Measurements from ENCODE around the gene ZNF496.
"Not testable (repeated sequence)": the region's sequence is repeated elsewhere in the genome, so short reads cannot be mapped to it uniquely, and the experiment has no call there.

ZNF496 gene

DNA sequence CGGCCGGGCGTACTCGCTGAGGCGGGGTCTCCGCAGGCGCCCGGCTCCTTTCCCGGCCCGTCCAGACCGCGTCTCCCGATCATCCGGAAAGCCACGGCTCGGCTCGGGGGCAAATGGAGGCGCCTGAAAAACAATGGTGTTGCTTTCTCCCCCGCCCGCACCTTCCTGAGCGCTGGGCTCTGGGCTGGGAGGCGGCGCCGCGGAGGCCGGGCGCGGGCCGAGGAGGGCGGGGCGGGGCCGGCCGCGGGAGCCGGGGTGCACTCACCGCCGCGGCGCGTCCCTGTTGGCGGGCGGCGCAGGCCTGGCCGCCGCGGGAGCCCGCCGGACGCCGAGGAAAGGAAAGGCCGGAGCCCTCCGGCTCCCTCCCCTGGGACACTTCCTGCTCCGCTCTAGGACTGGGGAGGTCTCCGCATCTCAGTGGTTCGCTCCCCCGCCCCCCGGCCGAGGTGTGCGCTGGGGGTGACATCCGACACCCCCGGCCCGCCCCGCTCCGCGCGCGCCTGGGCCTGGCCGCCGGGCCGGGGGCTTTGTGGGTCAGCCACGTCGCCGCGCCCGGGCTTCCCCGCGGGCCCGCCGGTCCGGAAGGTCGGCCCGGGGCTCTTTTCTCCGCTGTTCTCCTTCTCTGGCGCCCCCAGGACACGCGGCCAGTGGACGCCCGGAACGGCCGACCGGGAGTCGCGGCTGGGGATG is at the start of gene ZNF496:
TSS of gene ZNF496 (minus strand) at position 343 of the 690 bp plus-strand sequence. CDS start 2,289 bp downstream, outside the sequence.
- DNase-seq: peak; percentile 92

DNA sequence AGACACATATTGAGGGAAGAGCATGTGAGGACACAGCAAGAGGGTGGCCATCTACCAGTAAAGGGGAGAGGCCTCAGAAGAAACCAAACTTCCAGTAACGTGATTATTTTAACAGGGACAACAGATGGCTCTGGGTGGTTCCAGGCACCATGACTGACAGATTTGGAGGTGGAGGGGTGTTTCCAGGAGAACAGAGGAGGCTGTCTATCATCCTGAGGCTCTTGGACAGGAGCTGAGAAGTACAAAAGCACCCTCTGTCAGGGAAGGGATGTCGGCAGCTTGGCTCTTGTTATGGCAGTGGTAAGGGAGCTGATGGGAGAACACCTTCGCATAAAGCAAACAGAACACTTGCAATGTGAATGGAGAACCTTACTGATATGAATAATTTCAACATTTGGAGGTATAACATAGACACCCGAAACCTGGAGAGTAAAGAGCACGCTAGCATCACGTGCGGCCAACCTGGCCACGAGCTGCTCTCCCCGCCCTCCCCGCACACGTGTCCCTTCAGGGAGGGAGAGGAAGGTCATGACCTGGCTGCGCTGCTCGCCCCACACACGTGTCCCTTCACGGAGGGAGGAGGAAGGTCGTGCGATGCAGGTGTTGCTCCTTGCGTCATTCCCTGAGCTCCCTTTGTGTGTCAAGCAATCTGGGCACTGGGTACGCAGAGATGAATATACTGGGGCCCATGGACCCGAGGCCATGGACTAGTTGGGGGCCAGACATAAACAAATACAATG is 46.8 kb upstream of the ZNF496 start:
- no peak for DNase-seq

DNA sequence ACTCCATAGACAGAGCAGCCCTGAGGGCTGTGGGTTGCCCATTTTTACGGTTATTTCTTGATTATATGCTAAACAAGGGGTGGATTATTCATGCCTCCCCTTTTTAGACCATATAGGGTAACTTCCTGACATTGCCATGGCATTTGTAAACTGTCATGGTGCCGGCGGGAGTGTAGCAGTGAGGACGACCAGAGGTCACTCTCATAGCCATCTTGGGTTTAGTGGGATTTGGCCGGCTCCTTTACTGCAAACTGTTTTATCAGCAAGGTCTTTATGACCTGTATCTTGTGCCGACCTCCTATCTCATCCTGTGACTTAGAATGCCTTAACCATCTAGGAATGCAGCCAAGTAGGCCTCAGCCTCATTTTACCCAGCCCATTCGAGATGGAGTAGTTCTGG is 46.0 kb upstream of the ZNF496 start:
- DNase-seq: not testable (repeated sequence)

DNA sequence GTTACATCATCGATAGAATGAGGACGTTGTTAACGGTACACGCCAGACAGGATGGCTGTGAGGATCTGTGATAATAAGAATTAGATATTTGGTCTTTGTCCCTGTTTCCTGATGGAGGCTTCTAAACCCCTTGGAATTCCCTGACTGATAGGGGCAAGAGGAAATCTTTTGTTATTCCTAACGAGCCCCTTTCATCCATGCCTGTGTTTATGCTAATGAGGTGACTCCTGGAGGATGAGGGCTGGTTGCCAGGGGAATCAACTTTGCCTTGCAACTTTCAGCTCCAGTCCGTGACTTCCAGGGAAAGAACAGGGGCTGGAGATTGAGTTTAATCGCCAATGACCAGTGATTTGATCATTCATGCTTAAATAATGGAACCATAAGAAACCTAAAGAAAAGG is 45.0 kb upstream of the ZNF496 start:
- DNase-seq: no peak

DNA sequence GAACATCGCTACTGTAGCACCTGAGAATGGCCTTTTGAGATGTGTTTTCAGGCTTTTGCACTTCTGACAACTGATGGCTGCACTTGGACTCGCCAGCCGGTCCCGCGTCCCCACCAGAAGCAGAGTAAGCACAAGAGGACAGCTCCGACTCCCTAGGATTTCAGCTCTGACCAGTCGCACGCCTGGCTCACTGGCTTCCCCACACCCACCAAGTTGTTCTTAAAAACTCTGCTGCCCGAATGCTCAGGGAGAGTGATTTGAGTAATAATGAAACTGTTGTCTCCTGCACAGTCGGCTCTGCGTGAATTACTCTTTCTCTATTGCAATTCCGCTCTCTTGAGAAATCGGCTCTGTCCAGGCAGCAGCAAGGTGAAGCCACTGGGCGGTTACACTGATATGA is 44.1 kb upstream of the ZNF496 start:
- DNase-seq: no peak

DNA sequence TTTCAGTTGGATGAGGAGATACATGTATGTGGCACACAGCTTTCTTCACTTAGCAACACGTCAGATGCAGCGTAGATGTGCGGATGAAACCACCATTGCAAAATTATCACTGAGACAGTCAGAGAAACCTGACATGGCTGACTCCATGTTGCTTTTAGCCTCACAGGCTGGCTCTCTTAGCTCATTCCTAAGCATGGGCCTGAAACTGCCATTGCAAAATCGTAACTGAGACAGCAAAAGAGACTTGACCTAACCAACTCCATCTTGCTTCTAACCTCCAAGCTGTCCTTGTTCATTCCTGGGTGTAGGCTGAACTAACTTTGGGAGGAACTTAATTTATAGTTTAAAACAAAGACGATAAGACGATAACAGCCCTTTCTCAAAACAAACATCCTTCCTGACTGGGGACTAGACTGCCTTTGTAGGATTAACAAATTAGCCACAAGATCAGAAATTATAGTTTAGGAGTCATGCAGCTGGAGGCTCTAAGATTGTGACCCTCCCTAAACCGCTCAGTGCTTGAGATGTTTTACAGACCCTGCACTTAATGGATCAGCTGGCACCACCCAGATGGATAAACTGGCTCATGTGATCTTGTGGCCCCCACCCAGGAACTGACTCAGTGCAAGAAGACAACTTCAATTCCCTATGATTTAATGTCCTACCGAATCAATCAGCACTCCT is 43.1 kb upstream of the ZNF496 start:
- DNase-seq: not testable (repeated sequence)

DNA sequence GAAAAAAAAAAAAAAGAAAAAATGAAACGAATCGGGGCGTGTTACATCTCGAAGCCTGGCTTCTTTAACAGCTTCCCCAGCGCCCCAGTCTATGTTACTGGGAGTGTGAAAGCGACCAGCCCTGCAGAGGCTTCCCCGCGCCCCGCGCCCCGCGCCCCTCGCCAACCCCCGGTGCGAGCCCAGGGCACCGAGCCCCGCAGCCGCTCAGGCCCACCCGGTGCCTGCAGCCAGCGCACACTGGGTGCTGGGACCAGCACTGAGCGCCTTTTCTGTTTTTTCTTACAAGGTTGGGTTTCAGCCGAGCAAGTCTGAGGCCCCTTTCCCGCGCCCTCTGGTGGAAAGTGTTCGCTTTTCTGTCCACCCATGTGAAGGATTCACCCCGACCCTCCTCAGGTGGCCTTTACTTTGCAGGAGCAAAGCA is 42.1 kb upstream of the ZNF496 start:
- peak; percentile 73 for DNase-seq

DNA sequence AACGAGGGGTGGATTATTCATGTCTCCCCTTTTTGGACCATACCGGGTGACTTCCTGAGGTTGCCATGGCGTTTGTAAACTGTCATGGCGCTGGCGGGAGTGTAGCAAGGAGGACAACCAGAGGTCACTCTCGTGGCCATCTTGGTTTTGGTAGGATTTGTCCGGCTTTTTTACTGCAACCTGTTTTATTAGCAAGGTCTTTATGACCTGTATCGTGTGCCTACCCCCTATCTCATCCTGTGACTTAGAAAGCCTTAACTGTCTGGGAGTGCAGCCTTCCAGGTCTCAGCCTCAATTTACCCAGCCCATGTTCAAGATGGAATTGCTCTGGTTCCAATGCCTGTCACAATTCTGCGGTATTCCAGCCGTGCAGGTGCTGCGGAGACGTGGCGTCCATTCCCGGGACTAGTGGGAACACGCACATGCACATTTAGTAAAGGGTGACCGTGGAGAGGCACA is 40.2 kb upstream of the ZNF496 start:
- DNase-seq: no peak

DNA sequence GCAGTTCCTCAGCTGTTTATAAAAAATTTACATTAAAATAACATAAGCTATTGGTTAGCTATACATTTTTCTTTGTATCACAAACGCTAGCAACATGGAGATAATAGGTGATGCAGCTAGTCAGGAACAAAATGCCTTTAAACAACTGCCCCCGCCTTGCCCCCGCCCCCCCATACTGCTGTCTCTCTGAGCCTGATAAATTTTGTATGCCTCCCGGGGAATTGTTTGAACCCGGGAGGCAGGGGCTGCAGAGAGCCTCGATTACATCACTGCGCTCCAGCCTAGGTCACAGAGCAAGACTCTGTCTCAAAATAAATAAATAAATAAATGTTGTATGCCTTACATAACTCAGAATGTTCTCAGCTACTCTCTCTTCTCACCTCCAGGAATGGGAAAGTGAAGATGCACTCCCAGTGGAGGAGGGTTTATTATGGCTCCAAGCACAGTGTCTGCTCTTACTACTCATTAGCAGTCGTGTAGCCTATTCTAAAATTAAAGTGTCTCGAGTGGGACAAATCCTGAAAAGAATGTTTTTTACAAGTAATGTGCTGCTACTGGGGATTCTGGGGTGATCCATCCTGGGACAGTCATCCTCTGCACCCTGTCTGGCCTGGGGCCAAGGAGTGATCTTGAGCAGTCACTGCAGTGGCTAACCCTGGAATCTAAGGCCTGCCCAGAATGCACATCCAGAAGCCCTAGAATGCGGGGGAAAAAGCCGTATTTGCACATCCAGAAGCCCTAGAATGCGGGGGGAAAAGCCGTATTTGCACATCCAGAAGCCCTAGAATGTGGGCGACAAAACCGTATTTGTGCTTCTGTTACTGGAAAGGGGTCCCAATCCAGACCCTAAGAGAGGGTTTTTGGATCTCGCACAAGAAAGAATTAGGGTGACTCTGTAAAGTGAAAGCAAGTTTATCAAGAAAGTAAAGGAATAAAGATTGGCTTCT is 39.4 kb upstream of the ZNF496 start:
- DNase-seq: no peak

DNA sequence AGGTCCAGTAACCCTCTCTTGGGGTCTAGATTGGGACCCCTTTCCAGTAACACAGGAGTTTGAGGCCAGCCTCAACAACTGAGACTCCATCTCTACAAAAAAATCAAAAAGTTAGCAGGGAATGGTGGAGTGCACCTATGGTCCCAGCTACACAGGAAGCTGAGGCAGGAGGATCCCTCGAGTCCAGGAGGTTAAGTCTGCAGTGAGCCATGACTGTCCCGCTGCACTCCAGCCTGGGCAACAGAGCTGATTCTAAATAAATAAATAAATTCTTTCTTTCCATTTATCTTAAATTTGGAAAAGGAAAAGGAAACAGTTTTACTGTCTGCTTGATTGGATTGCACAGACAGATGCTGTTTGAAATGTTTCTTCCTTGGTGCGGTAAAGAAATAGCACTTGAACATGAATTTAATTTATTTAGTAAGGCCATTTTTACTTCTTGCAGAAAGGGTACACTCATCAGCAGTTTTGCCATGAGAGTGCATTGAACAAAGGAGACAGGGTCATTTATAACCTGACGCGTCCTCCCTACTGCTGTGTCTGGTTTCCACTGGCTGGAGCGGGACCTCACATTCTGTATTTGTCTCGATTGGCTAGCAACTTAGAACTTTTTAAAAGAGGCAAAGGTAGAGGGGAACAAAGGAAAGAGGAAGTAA is 37.0 kb upstream of the ZNF496 start:
- no peak for DNase-seq

DNA sequence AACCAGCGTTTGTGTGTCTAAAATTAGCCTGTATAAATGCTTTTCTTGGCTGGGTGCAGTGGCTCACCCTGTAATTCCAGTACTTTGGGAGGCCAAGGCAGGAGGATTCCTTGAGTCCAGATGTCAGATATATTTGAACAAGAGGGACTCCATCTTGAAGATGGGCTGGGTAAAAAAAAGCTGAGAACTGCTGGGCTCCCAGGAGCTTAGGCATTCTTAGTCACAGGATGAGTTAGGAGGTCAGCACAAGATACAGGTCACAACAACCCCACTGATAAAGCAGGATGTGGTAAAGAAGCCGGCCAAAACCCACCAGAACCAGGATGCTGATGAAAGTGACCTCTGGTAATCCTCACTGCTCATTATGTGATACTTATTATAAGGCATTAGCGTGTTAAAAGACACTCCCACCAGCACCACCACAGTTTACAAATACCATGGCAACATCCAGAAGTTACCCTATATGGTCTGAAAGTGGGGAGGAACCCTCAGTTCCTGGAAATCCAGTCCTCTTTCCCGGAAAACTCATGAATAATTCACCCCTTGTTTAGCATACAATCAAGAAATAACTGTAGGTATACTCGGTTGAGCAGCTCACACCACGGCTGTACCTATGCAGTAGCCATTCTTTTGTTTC is 36.2 kb upstream of the ZNF496 start:
- DNase-seq: no peak

DNA sequence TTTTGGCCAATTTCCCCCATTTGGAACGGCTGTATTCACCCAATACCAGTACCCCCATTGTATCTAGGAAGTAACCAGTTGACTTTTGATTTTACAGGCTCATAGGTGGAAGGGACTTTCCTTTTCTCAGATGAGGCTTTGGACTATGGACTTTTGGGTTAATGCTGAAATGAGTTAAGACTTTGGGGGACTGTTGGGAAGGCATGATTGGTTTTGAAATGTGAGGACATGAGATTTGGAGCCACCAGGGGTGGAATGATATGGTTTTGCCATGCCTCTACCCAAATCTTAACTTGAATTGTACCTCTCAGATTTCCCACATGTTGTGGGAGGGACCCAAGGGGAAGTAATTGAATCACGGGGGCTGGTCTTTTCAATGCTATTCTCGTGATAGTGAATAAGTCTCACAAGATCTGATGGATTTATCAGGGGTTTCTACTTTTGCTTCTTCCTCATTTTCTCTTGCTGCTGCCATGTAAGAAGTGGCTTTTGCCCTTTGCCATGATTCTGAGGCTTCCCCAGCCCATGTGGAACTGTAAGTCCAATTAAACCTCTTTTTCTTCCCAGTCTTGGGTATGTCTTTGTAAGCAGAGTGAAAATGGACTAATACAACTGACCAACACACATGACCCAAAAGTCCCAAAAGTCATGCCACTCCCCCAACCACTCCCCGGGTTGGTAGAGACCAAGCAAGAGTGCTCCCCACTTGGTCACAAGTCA is 35.4 kb upstream of the ZNF496 start:
- DNase-seq: no peak

DNA sequence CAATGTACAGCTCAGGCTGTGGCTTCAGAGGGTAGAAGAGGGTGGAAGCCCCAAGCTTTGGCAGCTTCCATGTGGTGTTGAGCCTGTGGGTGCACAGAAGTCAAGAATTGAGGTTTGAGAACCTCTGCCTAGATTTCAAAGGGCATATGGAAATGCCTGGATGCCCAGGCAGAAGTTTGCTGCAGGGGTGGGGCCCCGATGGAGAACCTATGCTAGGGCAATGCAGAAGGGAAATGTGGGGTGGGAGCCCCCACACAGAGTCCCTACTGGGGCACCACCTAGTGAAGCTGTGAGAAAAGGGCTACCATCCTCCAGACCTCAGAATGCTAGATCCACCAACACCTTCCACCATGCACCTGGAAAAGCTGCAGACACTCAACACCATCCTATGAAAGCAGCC is 34.7 kb upstream of the ZNF496 start:
- DNase-seq: not testable (repeated sequence)

DNA sequence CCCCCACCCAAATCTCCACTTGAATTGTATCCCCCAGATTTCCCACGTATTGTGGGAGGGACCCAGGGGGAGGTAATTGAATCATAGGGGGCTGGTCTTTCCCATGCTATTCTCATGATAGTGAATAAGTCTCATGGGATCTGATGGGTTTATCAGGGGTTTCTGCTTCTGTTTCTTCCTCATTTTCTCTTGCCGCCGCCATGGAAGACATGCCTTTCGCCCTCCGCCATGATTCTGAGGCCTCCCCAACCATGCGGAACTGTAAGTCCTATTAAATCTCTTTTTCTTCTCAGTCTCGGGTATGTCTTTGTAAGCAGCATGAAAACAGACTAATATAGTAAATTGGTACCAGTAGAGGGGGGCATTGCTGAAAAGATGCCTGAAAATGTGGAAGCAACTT is 33.4 kb upstream of the ZNF496 start:
- DNase-seq: no peak

DNA sequence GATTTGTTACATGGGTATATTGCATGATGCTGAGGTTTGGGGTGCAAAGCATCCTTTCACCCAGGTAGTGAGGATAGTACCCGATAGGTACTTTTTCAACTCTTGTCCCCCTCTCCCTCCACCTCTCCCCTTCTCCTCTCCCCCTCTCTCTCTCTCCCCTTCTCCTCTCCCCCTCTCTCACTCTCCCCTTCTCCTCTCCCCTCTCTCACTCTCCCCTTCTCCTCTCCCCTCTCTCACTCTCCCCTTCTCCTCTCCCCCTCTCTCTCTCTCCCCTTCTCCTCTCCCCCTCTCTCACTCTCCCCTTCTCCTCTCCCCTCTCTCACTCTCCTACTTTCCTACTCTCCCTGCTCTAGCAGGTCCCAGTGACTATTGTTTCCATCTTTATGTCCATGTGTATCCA is 31.3 kb upstream of the ZNF496 start:
- not testable (repeated sequence) for DNase-seq

DNA sequence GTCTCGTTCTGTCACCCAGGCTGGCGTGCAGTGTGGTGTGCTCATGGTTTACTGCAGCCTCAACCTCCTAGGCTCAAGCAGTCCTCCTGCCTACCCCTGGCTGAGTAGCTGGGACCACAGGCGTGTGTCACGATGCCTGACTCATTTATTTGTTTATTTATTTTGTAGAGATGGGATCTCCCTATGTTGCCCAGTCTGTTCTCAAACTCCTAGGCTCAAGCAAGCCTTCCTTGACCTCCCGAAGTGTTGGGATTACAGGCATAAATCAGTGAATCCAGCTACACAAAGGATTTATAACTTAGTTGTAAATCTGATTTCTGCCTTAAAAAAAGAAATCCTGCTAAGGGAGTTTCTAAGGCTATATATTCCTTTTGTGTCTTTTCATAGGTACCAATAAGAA is 30.5 kb upstream of the ZNF496 start:
- peak; percentile 26 for DNase-seq

DNA sequence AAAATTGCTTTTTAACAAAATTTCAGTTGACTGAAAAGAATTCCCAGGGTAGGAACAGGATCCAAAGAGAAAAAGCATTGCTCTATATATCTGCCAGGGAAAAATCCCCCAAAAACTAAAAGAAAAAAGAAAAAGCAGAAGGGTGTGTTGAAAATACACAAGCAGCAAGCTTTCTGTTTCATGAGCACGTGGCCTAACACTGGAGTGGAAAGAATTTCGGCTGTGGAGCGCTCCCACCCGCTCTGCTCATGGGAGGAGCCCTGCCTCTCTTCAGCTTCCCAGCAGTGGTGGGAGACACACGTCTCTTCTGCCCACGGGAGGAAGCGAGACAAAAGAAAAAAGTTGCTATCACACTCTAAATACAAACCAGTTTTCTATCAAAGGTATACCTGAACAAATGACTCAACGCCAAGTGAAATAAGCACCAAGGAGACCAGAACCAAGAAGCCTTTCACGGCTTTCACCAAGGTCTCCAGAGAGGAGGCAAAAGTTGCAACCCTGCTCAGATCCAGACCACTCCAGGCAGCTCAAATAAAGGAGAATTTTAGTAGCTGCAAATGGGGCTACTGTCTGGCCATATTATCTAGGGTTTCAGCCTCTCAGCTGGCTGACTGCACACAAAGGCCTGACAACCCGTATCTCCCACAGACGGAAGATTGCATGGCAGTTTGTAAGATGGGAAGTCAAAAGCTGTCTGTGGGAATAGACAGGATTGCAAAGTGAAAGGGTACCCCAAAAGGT is 29.5 kb upstream of the ZNF496 start:
- no peak for DNase-seq

DNA sequence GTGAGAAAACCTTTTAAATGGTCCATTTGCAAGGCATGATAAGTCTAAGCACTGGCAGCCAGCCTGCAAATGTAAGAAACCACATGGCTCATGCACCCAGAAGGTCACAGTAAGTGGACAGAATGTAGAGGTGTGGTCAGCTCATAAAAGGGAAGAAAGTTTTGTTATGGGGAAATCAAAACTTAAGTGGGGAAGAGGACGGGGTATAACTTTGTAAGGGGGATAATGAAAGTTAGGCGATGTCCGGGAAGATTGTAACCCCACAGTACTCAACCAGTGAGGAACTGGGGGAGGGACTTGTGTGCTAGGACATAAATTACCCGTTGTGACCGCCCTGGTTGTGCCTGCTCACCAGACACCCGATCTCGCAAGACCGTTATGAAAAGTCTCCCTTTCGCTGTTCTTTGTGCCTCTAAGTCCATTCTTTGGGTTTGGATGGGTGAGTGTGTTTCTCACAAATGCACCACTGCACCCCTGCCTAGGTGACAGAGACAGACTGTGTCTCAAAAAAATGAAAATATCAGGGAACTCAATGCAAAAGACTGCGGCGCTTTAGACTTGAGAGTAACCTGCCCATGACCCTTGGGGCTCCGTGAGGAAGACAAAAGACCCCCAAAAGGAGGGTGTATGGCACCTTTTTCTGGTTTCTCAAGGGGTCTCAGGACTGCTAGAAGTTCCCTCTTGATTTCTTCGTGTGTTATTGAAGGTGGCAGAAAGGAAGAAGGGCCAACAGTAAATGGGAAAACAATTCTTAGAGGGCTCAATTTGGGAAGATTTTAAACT is 28.6 kb upstream of the ZNF496 start:
- DNase-seq: no peak

DNA sequence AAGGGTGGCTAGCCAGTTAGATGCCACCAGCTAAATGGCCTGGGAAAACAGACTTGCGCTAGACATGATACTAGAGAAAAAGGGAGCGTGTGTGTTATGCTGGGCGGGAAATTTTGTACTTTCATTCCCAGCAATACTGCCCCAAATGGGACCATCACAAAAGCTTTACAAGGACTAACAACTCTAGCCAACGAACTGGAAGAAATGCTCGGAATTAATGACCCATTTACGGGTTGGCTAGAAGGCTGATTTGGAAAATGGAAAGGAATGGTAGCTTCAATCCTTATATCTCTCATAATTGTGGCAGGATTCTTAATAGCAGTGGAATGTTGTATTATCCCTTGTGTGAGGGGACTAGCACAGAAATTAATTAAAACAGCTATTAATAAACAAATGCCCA is 27.9 kb upstream of the ZNF496 start:
- DNase-seq: no peak
